Duodenal mucosa (tissue), 2 donors: ENCODE data around the gene RIC3.

ENCODE experiments used
- H3K27ac ChIP-seq: one replicate; pipeline ENCODE4 v1.7.0; 2013; ENCODE audit warnings: low read depth, low read length
- H3K27me3 ChIP-seq, 2 donors: one replicate each; pipeline ENCODE4 v1.7.0; 2013; ENCODE audit warnings: low read length in 2 of 2, control low read depth in 1 of 2; ENCODE audit not compliant: insufficient read depth in 2 of 2, control insufficient read depth in 1 of 2
- H3K36me3 ChIP-seq, 2 donors: one replicate each; pipeline ENCODE4 v1.7.0; 2013; ENCODE audit warnings: low read length in 2 of 2, control low read depth in 1 of 2; ENCODE audit not compliant: insufficient read depth in 2 of 2, control insufficient read depth in 1 of 2
- H3K4me1 ChIP-seq, 2 donors: one replicate each; pipeline ENCODE4 v1.7.0; 2013; ENCODE audit warnings: low read length in 2 of 2, control low read depth in 1 of 2; ENCODE audit not compliant: insufficient read depth in 2 of 2, control insufficient read depth in 1 of 2
- H3K4me3 ChIP-seq, 2 donors: one replicate each; pipeline ENCODE4 v1.7.0; 2013; ENCODE audit warnings: low read length in 2 of 2, low read depth in 1 of 2
- H3K9ac ChIP-seq, 2 donors: one replicate each; pipeline ENCODE4 v1.7.0; 2013; ENCODE audit warnings: low read length in 2 of 2, low read depth in 1 of 2
- H3K9me3 ChIP-seq, 2 donors: one replicate each; pipeline ENCODE4 v1.7.0; 2013; ENCODE audit warnings: low read length in 2 of 2, control low read depth in 1 of 2; ENCODE audit not compliant: control insufficient read depth in 1 of 2

Gene RIC3

GRCh38 chr11:8138526-8138925 lies 30.3 kb downstream of the RIC3 start:
- Histone ChIP-seq H3K4me1 (no peaks in the 10 kb centered on the region), H3K27me3 (no peaks in the 10 kb centered on the region), H3K27ac (no peak overlapping the region), H3K9ac (no peak overlapping the region), H3K9me3 (no peaks in the 10 kb centered on the region), H3K4me3 (no peak overlapping the region), H3K36me3 (no peaks in the 10 kb centered on the region)

- H3K36me3 ChIP-seq = no peaks in the 10 kb centered on the region
These were observed 41.4 kb downstream of the RIC3 start for GRCh38 chr11:8127447-8127846.

GRCh38 chr11:8126649-8127289 lies 42.1 kb downstream of the RIC3 start:
- Histone ChIP-seq H3K4me3 (no peak overlapping the region), H3K36me3 (no peaks in the 10 kb centered on the region), H3K4me1 (no peaks in the 10 kb centered on the region), H3K27me3 (no peaks in the 10 kb centered on the region), H3K27ac (no peak overlapping the region), H3K9me3 (no peaks in the 10 kb centered on the region), H3K9ac (no peak overlapping the region)

More at GRCh38 chr11:8127447-8127846, 41.4 kb downstream of the RIC3 start:
- no peak overlapping the region for H3K27ac ChIP-seq
- no peaks in the 10 kb centered on the region for H3K27me3 ChIP-seq
- no peak overlapping the region for H3K9ac ChIP-seq
- H3K9me3 ChIP-seq = no peaks in the 10 kb centered on the region
- H3K4me3 ChIP-seq = no peak overlapping the region
- no peaks in the 10 kb centered on the region for H3K4me1 ChIP-seq

- Histone ChIP-seq H3K27ac (no peak overlapping the region), H3K27me3 (no peaks in the 10 kb centered on the region), H3K36me3 (no peaks in the 10 kb centered on the region), H3K9ac (no peak overlapping the region), H3K4me3 (no peak overlapping the region), H3K4me1 (no peaks in the 10 kb centered on the region), H3K9me3 (no peaks in the 10 kb centered on the region)
These were observed 46.6 kb downstream of the RIC3 start for GRCh38 chr11:8122173-8122764.

- H3K9me3 ChIP-seq = no peaks in the 10 kb centered on the region
- H3K27me3 ChIP-seq = no peaks in the 10 kb centered on the region
- peaks cover 7 to 11% of the 10 kb centered on the region in 2 donors for H3K4me1 ChIP-seq
- H3K36me3 ChIP-seq = no peaks in the 10 kb centered on the region
- no peak overlapping the region for H3K27ac ChIP-seq
- H3K4me3 ChIP-seq = no peak overlapping the region
- no peak overlapping the region for H3K9ac ChIP-seq
These were observed 57.2 kb downstream of the RIC3 start for GRCh38 chr11:8111636-8112035.

- H3K36me3 ChIP-seq = no peaks in the 10 kb centered on the region
- no peak overlapping the region for H3K9ac ChIP-seq
- H3K4me1 ChIP-seq = peaks cover 7 to 11% of the 10 kb centered on the region in 2 donors
- H3K27ac ChIP-seq = no peak overlapping the region
- H3K27me3 ChIP-seq = no peaks in the 10 kb centered on the region
- no peak overlapping the region for H3K4me3 ChIP-seq
- H3K9me3 ChIP-seq = no peaks in the 10 kb centered on the region
These were observed 58.4 kb downstream of the RIC3 start for GRCh38 chr11:8110396-8110795.

- Histone ChIP-seq H3K36me3 (no peaks in the 10 kb centered on the region), H3K9ac (no peak overlapping the region), H3K9me3 (no peaks in the 10 kb centered on the region), H3K4me3 (no peak overlapping the region), H3K4me1 (peaks cover 7 to 11% of the 10 kb centered on the region in 2 donors), H3K27ac (no peak overlapping the region), H3K27me3 (no peaks in the 10 kb centered on the region)
These were observed 59.1 kb downstream of the RIC3 start for GRCh38 chr11:8109675-8110074.

GRCh38 chr11:8108421-8108820 lies 60.4 kb downstream of the RIC3 start:
- Histone ChIP-seq H3K36me3 (no peaks in the 10 kb centered on the region), H3K4me3 (no peak overlapping the region), H3K4me1 (peaks cover 7 to 11% of the 10 kb centered on the region in 2 donors), H3K27ac (no peak overlapping the region), H3K27me3 (no peaks in the 10 kb centered on the region), H3K9ac (no peak overlapping the region), H3K9me3 (no peaks in the 10 kb centered on the region)

GRCh38 chr11:8107642-8108041 lies 61.2 kb downstream of the RIC3 start:
- Histone ChIP-seq H3K4me1 (peaks cover 7 to 11% of the 10 kb centered on the region in 2 donors), H3K9me3 (no peaks in the 10 kb centered on the region), H3K27me3 (no peaks in the 10 kb centered on the region), H3K27ac (no peak overlapping the region), H3K36me3 (no peaks in the 10 kb centered on the region), H3K9ac (no peak overlapping the region), H3K4me3 (no peak overlapping the region)

GRCh38 chr11:8106679-8107078 lies 62.1 kb downstream of the RIC3 start:
- H3K36me3 ChIP-seq = no peaks in the 10 kb centered on the region
- no peak overlapping the region for H3K27ac ChIP-seq
- no peak overlapping the region for H3K9ac ChIP-seq
- peaks cover 7 to 11% of the 10 kb centered on the region in 2 donors for H3K4me1 ChIP-seq
- no peaks in the 10 kb centered on the region for H3K9me3 ChIP-seq
- H3K27me3 ChIP-seq = no peaks in the 10 kb centered on the region
- no peak overlapping the region for H3K4me3 ChIP-seq
